PFSK-1 (cell line): ENCODE data around the gene PJA2.

Source experiments
- FOXP2 ChIP-seq: optimal IDR thresholded peaks from 2 replicates; pipeline ENCODE3; 2011; ENCODE audit warnings: borderline replicate concordance, control low read depth, inconsistent platforms; ENCODE audit not compliant: insufficient read depth; ENCODE audit errors: extremely low read length, extremely low read depth
- POLR2AphosphoS5 ChIP-seq: IDR thresholded peaks from 2 replicates; pipeline ENCODE4 v1.6.1; 2012; ENCODE audit warnings: low read depth, mild to moderate bottlenecking, control low read depth, low read length, moderate library complexity
- REST ChIP-seq, 2 experiments: IDR thresholded peaks; 2 replicates each; pipeline versions ENCODE4 v1.6.1 to v1.8.0; 2011 to 2012; ENCODE audit warnings: low read depth in 2 of 2, low read length in 2 of 2, control low read depth in 1 of 2, inconsistent platforms in 1 of 2, mild to moderate bottlenecking in 1 of 2, moderate library complexity in 1 of 2; ENCODE audit not compliant: insufficient read depth in 1 of 2

DNA sequence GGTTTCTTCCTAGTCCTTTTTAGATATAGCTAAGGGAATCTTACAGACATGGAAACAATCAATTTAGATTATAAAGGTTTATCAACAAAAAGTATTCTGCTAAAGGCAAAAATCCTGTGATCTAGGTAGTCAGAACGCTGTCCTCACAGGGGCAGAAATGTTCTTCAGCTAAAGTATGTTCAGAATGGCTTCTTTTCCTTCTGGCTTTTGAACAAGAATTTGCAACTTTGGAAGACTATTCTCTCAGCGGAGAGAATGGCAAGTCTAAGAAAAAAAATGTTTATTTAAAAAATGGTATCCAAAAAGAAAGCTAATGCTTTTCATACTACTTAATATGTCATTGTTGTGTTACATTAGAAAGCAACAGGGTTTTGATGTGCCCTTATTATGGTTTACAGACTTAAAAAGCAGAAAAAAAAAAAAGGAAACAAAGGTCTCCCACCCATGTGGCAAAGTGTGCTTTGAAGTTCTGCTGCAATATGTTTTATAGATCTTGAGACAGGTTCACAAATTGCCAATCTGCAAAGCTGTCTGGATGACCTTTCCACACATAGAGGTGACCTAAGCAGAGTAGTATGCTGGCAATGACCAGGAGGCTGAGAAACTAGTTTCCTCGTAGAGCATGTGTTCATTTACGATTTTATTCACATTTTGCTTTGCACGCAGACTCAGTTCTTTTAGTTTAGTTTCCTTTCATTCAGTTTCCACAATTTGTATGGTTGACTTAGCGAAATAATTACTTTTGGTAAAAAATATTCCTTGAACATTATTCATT lies 45.1 kb upstream of the PJA2 start:
- TF ChIP-seq REST (IDR thresholded peaks at IDR 0.05; ENCODE audit: insufficient read depth in 1 of 2, low read depth in 2 of 2, low read length in 2 of 2) = no peak
- TF ChIP-seq POLR2AphosphoS5 = no peak
- no peak for TF ChIP-seq FOXP2
